A673 (cell line): ENCODE data around the gene AHNAK2. TPM values are rescaled to one million over a fixed set of nuclear protein-coding genes. Genes with fewer than 3 reads are reported as not detected.

Experiments
- BruUV-seq: library from RNA; stranded (reverse); fragments of 400-500 nt; replicated peaks from 2 replicates; lab custom pipeline; 2021; lab: Mats Ljungman, UMichigan
- CTCF ChIA-PET: fragments of 300-600 bp; sonication (Branson Sonifier 250); formaldehyde crosslinking; loops from one replicate; lab custom pipeline; 2022; ENCODE audit warnings: antibody characterized with exemption; lab: Charles Lee
- POLR2A ChIA-PET: fragments of 300-600 bp; sonication (Branson Sonifier 250); formaldehyde crosslinking; loops from one replicate; lab custom pipeline; 2022; ENCODE audit warnings: antibody characterized with exemption; ENCODE audit not compliant: low non-redundant PET; lab: Charles Lee
- DNase-seq: peaks from one replicate; pipeline ENCODE4 v3.0.0-alpha.2; 2015; ENCODE audit warnings: low spot score
- H3K27ac ChIP-seq: fragments of 200-600 bp; sonication (generic); 2 replicates; pipeline ENCODE4 v1.5.1; 2016; ENCODE audit warnings: mixed run types, low read depth, mild to moderate bottlenecking, mixed read lengths, antibody characterized with exemption, low read length; ENCODE audit not compliant: poor library complexity, severe bottlenecking
- H3K27me3 ChIP-seq: fragments of 200-600 bp; sonication (generic); replicated peaks from 2 replicates; pipeline ENCODE4 v1.6.1; 2017; ENCODE audit warnings: mixed run types, low read depth, mild to moderate bottlenecking, mixed read lengths, antibody characterized with exemption, low read length; ENCODE audit not compliant: insufficient read depth, poor library complexity
- H3K36me3 ChIP-seq: fragments of 200-600 bp; sonication (generic); 2 replicates; pipeline ENCODE4 v1.6.1; 2016; ENCODE audit warnings: mixed run types, mild to moderate bottlenecking, mixed read lengths, antibody characterized with exemption, low read length; ENCODE audit not compliant: insufficient read depth, poor library complexity, severe bottlenecking
- H3K4me1 ChIP-seq: fragments of 200-600 bp; sonication (generic); 2 replicates; pipeline ENCODE4 v1.6.1; 2017; ENCODE audit warnings: mixed run types, mild to moderate bottlenecking, mixed read lengths, antibody characterized with exemption, low read length; ENCODE audit not compliant: insufficient read depth, poor library complexity, severe bottlenecking
- H3K4me3 ChIP-seq: fragments of 200-600 bp; sonication (generic); 2 replicates; pipeline ENCODE4 v1.5.1; 2016; ENCODE audit warnings: low read depth, mixed run types, mild to moderate bottlenecking, mixed read lengths, low read length; ENCODE audit not compliant: poor library complexity, severe bottlenecking
- H3K9me3 ChIP-seq: fragments of 200-600 bp; sonication (generic); 2 replicates; pipeline ENCODE4 v1.6.1; 2016; ENCODE audit warnings: mixed run types, low read depth, mild to moderate bottlenecking, mixed read lengths, antibody characterized with exemption, low read length; ENCODE audit not compliant: poor library complexity, severe bottlenecking
- EZH2 ChIP-seq: fragments of 200-600 bp; sonication (generic); IDR thresholded peaks from 2 replicates; pipeline ENCODE4 v1.6.1; 2017; ENCODE audit warnings: borderline replicate concordance, low read depth, mild to moderate bottlenecking, mixed read lengths, antibody characterized with exemption, low read length; ENCODE audit not compliant: poor library complexity, severe bottlenecking
- intact Hi-C: fragments of 100-400 bp; cut with micrococcal nuclease; formaldehyde crosslinking; loops from one replicate; pipeline ENCODE4 v1.10.0; 2022; ENCODE audit not compliant: unreplicated experiment
- total RNA-seq: library from RNA; stranded (reverse); gene quantifications from 2 replicates; pipeline ENCODE4 v1.2.3, GENCODE V29; 2021
- TF ChIP-seq, protein P1 (sequence below): fragments of 300-800, 200-600 bp; sonication (generic); conservative IDR thresholded peaks from 2 replicates; pipeline ENCODE4 v1.5.1; 2017; ENCODE audit warnings: low read depth, mild to moderate bottlenecking, antibody characterized with exemption, low read length, moderate library complexity, mixed read lengths

The AHNAK2 gene
- total RNA-seq, 1 experiment from 2014 or later = 0.56 TPM

DNA sequence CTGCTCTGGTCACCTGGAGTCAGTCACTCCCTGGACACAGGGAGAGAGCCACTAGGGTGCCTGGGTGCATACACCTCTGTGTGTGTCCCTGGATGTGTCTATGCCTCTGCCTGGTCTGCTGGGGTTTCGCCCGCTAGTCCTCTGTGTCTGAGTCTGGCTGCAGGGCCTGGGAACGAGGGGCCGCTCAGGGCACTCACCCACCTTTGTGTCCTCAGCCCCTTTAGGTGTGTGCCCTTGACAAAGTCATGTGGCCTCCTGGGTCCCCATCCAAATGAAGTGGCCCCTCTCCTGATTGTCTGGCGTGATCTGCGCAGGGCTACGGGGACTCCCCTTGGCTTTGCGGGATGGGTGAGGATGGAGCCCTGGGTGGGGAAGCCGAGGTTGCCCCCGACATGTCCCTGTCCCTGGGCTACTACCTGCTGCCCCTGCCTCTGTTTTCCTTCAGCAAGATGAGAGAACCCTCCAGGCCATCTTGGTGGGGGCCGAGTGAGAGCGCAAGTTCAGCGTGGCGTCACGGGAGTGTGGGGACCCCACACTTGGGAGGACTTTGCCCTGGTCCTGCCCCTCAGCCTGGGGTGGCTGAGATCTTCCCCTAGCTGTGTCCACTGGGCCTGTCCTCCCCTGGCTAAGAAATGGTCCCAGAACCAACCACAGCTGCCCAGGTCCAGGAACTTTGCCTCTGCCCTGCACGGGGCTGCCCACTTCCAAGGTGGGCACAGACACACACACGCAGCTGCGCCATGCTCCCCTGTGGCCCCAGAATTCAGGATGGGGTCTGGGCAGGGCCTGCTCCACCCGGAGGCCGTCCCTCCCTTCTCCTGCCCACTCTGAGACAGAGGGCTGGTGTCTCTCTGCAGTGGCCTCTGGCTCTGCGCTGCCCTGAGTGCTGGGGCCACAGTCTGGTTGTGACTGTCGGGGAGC is 2.7 kb upstream of the AHNAK2 start:
- TF ChIP-seq, protein P1, sequence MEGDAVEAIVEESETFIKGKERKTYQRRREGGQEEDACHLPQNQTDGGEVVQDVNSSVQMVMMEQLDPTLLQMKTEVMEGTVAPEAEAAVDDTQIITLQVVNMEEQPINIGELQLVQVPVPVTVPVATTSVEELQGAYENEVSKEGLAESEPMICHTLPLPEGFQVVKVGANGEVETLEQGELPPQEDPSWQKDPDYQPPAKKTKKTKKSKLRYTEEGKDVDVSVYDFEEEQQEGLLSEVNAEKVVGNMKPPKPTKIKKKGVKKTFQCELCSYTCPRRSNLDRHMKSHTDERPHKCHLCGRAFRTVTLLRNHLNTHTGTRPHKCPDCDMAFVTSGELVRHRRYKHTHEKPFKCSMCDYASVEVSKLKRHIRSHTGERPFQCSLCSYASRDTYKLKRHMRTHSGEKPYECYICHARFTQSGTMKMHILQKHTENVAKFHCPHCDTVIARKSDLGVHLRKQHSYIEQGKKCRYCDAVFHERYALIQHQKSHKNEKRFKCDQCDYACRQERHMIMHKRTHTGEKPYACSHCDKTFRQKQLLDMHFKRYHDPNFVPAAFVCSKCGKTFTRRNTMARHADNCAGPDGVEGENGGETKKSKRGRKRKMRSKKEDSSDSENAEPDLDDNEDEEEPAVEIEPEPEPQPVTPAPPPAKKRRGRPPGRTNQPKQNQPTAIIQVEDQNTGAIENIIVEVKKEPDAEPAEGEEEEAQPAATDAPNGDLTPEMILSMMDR = no peak
- no peak for TF ChIP-seq EZH2
- ChIA-PET CTCF (no interaction called here), POLR2A (no interaction called here)
- DNase-seq = no peak
- no peaks in the 10 kb centered on the region for H3K9me3 ChIP-seq
- no peaks in the 10 kb centered on the region for H3K4me1 ChIP-seq
- H3K27me3 ChIP-seq = no peaks in the 10 kb centered on the region
- no peak overlapping the region for H3K4me3 ChIP-seq
- H3K36me3 ChIP-seq = no peaks in the 10 kb centered on the region
- intact Hi-C loops = no loop called here
- BruUV-seq = no TSS peak
- H3K27ac ChIP-seq = no peak overlapping the region

DNA sequence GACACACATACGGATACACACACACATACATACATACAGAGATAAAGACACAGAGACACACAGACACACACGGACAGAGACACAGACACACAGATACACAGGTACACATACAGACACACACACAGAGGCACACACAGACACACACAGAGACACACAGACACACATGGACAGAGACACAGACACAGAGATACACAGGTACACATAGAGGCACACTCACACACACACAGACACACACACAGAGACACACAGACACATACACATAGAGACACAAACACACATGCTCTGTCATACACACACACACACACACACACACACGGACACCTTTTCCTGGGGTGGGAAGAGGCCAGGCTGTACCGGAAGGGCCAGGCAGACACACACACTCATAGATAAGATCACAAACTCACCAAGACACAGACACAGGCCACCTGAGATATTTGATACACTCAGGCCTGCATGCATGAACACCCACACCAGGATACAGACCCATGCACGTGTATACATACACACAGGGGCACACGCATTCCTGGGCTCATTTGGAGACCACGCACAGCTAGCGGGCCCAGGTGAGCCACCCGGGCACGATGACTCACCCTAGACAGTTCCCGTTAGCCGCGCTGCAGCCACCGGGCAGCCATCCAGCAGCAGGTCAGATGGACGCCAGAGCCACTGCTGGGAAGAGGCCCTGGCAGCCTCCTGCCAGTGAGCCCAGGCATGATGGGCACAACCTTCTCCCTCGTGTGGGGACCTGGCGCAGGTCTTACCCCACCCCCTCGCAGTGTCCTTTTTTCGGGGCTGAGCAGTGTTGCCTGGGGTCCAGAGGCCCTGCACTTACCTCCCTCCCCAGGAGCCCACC is 1.8 kb upstream of the AHNAK2 start:
- BruUV-seq = no TSS peak
- H3K36me3 ChIP-seq = no peaks in the 10 kb centered on the region
- DNase-seq = no peak
- H3K27me3 ChIP-seq = no peaks in the 10 kb centered on the region
- H3K27ac ChIP-seq = no peak overlapping the region
- no peaks in the 10 kb centered on the region for H3K4me1 ChIP-seq
- ChIA-PET CTCF (no interaction called here), POLR2A (no interaction called here)
- no peaks in the 10 kb centered on the region for H3K9me3 ChIP-seq
- TF ChIP-seq, protein P1 = no peak
- no peak for TF ChIP-seq EZH2
- intact Hi-C loops = no loop called here
- H3K4me3 ChIP-seq = no peak overlapping the region

DNA sequence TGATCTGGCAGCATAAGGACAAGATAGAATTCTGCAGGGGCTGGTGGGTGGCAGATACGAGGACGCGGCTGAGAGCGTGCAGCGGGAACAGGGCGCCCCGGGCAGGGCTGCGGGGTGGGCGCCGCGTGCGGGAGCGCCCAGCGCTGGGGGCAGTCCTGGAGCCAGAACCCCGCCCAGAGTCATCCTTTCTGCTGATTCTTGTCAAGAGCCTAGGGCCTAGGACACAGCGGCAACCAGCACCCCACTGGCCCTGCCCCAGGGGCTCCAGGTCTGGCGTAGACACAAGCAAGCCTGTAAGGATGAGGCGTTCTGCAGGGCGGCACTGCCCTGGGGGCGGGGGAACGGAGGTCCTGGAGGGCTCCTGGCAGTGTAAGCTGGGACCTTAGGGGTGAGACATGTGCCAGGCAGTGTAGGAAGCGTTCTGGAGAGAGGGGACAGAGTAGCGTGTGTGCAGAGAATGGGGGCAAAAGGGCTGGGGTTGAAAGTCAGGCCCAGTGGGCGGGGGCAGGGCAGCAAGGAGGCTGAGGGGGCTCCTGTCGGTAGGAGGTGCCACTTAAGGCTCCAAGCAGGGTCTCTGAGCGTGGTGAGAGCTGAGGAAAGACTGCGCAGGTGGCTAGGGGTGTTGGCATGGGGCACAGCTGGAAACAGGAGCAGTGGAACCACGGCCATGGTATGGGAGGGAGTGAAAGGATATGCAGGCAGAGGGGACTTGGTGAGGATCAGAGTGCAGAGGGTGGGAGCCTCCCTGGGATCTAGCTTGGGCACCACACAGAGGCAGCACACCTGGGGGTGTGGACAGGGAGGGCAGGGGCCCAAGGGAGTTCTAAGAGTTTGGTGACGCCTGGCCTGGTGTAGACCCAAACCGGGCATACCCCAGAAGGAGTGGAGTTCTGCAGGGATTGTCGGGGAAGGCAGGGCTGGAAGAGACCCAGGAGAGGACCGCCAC is 845 bp upstream of the AHNAK2 start:
- no TSS peak for BruUV-seq
- POLR2A ChIA-PET = no interaction called here
- intact Hi-C loops = no loop called here
- TF ChIP-seq, protein P1 = no peak
- no peak for TF ChIP-seq EZH2
- CTCF ChIA-PET = no interaction called here
- Histone ChIP-seq H3K4me3 (peak overlapping the region; percentile 29), H3K9me3 (no peaks in the 10 kb centered on the region), H3K27me3 (no peaks in the 10 kb centered on the region), H3K27ac (no peak overlapping the region), H3K36me3 (no peaks in the 10 kb centered on the region), H3K4me1 (peaks cover 2% of the 10 kb centered on the region)
- DNase-seq = no peak
